NCI-H187 (cell line): ENCODE measurements around the gene BACH2.
"Not testable (repeated sequence)": the region's sequence is repeated elsewhere in the genome, so short reads cannot be mapped to it uniquely, and the experiment has no call there.

Experiments used
- DNase-seq, 2 experiments: peaks; one replicate each; lab custom pipeline; 2025; lab: John Stamatoyannopoulos, UW

Gene BACH2

GRCh38 chr6:90209527-90209926 lies 87.1 kb downstream of the BACH2 start:
- DNase-seq = no peak

- DNase-seq = not testable (repeated sequence)
Observed at GRCh38 chr6:90208690-90209089, 88.0 kb downstream of the BACH2 start.

- no peak for DNase-seq
Observed at GRCh38 chr6:90204327-90205056, 92.2 kb downstream of the BACH2 start.

- DNase-seq = no peak
Observed at GRCh38 chr6:90203672-90204071, 93.0 kb downstream of the BACH2 start.

GRCh38 chr6:90202156-90202555 lies 94.5 kb downstream of the BACH2 start:
- no peak for DNase-seq

GRCh38 chr6:90199900-90200299 lies 96.7 kb downstream of the BACH2 start:
- no peak for DNase-seq

GRCh38 chr6:90198758-90199425 lies 97.8 kb downstream of the BACH2 start:
- DNase-seq = no peak

- no peak for DNase-seq
Observed at GRCh38 chr6:90197854-90198496, 98.7 kb downstream of the BACH2 start.

- no peak for DNase-seq
Observed at GRCh38 chr6:90195094-90195829, 101.4 kb downstream of the BACH2 start.

- no peak for DNase-seq
Observed at GRCh38 chr6:90194371-90194841, 102.2 kb downstream of the BACH2 start.

- no peak for DNase-seq
Observed at GRCh38 chr6:90193359-90193758, 103.3 kb downstream of the BACH2 start.

GRCh38 chr6:90192857-90193256 lies 103.8 kb downstream of the BACH2 start:
- DNase-seq = peak; percentile 26 to 27

- no peak for DNase-seq
Observed at GRCh38 chr6:90190752-90191395, 105.8 kb downstream of the BACH2 start.

GRCh38 chr6:90190131-90190530 lies 106.5 kb downstream of the BACH2 start:
- no peak for DNase-seq

GRCh38 chr6:90187437-90188121 lies 109.1 kb downstream of the BACH2 start:
- DNase-seq = no peak

GRCh38 chr6:90186637-90187371 lies 109.8 kb downstream of the BACH2 start:
- no peak for DNase-seq

GRCh38 chr6:90186026-90186425 lies 110.6 kb downstream of the BACH2 start:
- no peak for DNase-seq

GRCh38 chr6:90184334-90185298 lies 112.0 kb downstream of the BACH2 start:
- DNase-seq = no peak

GRCh38 chr6:90183587-90184333 lies 112.9 kb downstream of the BACH2 start:
- no peak for DNase-seq
